ENCODE data around the gene FAM187B.

DNA sequence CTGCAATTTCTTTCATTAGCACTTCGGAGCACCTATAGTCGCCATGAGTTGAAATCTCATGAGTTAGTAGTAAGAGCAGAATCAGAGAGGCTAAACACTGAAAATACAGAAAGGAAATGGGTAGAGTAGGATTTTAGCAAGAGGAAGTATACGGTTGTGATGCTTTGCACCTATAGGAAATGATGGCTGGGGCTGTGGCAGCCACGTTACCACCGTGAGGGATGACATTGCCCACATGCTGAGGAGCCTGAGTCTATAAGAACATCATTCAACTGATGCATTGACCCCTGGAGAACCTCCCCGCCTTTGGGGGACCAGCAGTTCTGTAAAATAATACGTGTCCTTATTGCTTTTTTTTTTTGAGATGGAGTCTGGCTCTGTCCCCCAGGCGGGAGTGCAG is 20.4 kb downstream of the FAM187B start:
- TF ChIP-seq, protein P1, sequence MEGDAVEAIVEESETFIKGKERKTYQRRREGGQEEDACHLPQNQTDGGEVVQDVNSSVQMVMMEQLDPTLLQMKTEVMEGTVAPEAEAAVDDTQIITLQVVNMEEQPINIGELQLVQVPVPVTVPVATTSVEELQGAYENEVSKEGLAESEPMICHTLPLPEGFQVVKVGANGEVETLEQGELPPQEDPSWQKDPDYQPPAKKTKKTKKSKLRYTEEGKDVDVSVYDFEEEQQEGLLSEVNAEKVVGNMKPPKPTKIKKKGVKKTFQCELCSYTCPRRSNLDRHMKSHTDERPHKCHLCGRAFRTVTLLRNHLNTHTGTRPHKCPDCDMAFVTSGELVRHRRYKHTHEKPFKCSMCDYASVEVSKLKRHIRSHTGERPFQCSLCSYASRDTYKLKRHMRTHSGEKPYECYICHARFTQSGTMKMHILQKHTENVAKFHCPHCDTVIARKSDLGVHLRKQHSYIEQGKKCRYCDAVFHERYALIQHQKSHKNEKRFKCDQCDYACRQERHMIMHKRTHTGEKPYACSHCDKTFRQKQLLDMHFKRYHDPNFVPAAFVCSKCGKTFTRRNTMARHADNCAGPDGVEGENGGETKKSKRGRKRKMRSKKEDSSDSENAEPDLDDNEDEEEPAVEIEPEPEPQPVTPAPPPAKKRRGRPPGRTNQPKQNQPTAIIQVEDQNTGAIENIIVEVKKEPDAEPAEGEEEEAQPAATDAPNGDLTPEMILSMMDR (IDR thresholded peaks at IDR 0.05; ENCODE audit: low read depth, low read length), result no peak
- no peak for TF ChIP-seq POLR2A (IDR thresholded peaks at IDR 0.05; ENCODE audit: extremely low read depth, insufficient read length)

Measured in NB4 (cell line).